SK-N-MC (cell line): Measurements from ENCODE around the gene LHCGR.
"Not testable (repeated sequence)": the region's sequence is repeated elsewhere in the genome, so short reads cannot be mapped to it uniquely, and the experiment has no call there.

Experiments
- DNase-seq: peaks from one replicate; pipeline ENCODE4 v3.0.0-alpha.2; 2011; ENCODE audit warnings: low read depth, low spot score
- H3K27ac ChIP-seq: fragments of 200-600 bp; sonication (generic); 2 replicates; pipeline ENCODE4 v1.5.1; 2016; ENCODE audit warnings: mixed run types
- H3K36me3 ChIP-seq: fragments of 200-600 bp; sonication (generic); 2 replicates; pipeline ENCODE4 v1.6.1; 2017; ENCODE audit warnings: antibody characterized with exemption, low read length, mixed read lengths; ENCODE audit not compliant: insufficient read depth
- H3K4me3 ChIP-seq: fragments of 200-600 bp; sonication (generic); 2 replicates; pipeline ENCODE4 v1.5.1; 2016
- H3K9ac ChIP-seq: fragments of 200-600 bp; sonication (generic); 2 replicates; pipeline ENCODE4 v1.8.0; 2017; ENCODE audit warnings: mixed run types, mixed read lengths; ENCODE audit not compliant: insufficient read length
- H3K9me3 ChIP-seq: fragments of 200-600 bp; sonication (generic); 2 replicates; pipeline ENCODE4 v1.6.1; 2017; ENCODE audit warnings: low read depth, mild to moderate bottlenecking, antibody characterized with exemption, low read length, moderate library complexity, mixed read lengths
- EZH2 ChIP-seq: fragments of 200-600 bp; sonication (generic); IDR thresholded peaks from one replicate; pipeline ENCODE4 v1.6.1; 2017; ENCODE audit warnings: antibody characterized with exemption
- FOXP2 ChIP-seq: optimal IDR thresholded peaks from 2 replicates; pipeline ENCODE3; 2011; ENCODE audit warnings: mild to moderate bottlenecking, moderate library complexity; ENCODE audit not compliant: insufficient read depth; ENCODE audit errors: extremely low read length, control extremely low read depth
- POLR2AphosphoS5 ChIP-seq: IDR thresholded peaks from 2 replicates; pipeline ENCODE4 v1.6.1; 2012; ENCODE audit warnings: mild to moderate bottlenecking, low read depth, low read length, borderline replicate concordance

The LHCGR gene

DNA sequence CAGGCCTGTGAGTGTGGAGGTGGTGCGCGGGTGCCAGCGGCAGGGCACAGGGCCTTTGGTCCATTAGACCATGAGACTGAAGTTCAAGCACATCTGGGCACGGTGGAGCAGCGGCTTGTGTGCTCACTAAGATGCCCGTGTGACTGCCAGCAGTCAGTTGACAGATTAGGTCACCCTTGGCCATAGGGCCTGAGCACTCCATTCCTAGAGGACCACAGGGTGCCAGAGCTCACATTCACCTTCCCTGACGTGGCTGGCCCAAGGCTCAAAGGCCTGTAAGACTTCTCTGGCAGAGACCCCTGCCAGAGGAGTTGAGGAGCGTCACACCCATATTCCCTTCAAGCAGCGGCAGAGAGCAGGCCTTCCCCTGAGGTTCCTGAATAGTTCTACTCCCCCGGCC lies 650 bp downstream of the LHCGR start:
- H3K9ac ChIP-seq = no peak overlapping the region
- no peaks in the 10 kb centered on the region for H3K9me3 ChIP-seq
- TF ChIP-seq FOXP2 = no peak
- TF ChIP-seq POLR2AphosphoS5 = no peak
- no peak for TF ChIP-seq EZH2
- no peaks in the 10 kb centered on the region for H3K36me3 ChIP-seq
- no peak for DNase-seq
- H3K27ac ChIP-seq = no peak overlapping the region
- no peak overlapping the region for H3K4me3 ChIP-seq

DNA sequence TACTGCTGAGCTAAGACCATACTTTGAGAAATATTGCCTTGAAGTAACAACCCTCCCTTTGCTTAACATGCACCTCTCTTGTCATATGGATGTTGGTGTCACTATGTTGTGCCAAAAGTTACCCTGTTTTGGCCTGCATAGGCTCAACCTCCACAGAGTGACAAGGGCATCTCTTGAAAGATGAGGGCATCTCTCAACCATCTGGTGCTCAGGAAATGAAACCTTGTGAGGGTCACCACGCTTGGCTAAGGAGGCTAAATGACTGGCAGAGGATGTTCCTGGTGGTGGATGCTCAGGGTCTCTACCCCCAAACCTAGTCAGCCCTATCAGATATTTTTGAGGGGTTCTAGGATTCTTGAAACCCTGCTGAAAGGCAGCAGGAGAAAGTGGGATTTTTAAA lies 2.3 kb downstream of the LHCGR start:
- Histone ChIP-seq H3K4me3 (no peak overlapping the region), H3K9ac (no peak overlapping the region), H3K9me3 (no peaks in the 10 kb centered on the region), H3K36me3 (no peaks in the 10 kb centered on the region), H3K27ac (no peak overlapping the region)
- TF ChIP-seq POLR2AphosphoS5 (no peak), EZH2 (no peak), FOXP2 (no peak)
- DNase-seq = no peak

DNA sequence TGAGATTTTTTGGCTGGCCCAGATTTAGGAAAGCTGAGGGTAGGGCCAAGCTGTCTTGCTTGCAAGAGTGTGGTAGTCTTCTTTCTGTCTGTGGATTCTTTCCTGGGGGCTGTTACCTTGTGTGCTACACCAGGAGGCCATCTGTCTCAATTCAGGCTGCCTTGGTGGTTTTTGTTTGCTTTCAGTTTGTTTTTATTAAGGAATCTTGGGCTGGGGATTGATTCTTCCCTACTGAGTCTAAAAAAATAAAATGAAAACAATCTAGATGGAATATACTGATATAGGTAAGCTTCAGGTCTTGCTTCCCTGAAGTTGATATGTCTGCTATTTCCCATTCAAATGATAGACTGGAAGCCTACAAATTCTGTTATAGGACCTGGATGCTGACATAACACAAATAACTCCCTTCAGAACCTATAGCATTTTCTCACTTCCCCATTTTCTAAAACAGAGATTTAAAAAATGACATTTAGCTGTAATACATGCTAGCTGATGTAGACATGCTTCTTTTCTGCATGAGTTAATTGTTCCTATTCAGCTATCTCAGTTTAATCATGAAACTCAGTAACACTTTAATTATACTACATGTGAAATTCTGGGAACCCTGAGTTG lies 5.3 kb downstream of the LHCGR start:
- no peaks in the 10 kb centered on the region for H3K36me3 ChIP-seq
- H3K9me3 ChIP-seq = no peaks in the 10 kb centered on the region
- no peak overlapping the region for H3K9ac ChIP-seq
- DNase-seq = no peak
- TF ChIP-seq POLR2AphosphoS5 (no peak), FOXP2 (no peak), EZH2 (no peak)
- no peak overlapping the region for H3K4me3 ChIP-seq
- H3K27ac ChIP-seq = 0 out of 2 replicates have a peak overlapping the region, but pooled peaks have one; percentile 10

DNA sequence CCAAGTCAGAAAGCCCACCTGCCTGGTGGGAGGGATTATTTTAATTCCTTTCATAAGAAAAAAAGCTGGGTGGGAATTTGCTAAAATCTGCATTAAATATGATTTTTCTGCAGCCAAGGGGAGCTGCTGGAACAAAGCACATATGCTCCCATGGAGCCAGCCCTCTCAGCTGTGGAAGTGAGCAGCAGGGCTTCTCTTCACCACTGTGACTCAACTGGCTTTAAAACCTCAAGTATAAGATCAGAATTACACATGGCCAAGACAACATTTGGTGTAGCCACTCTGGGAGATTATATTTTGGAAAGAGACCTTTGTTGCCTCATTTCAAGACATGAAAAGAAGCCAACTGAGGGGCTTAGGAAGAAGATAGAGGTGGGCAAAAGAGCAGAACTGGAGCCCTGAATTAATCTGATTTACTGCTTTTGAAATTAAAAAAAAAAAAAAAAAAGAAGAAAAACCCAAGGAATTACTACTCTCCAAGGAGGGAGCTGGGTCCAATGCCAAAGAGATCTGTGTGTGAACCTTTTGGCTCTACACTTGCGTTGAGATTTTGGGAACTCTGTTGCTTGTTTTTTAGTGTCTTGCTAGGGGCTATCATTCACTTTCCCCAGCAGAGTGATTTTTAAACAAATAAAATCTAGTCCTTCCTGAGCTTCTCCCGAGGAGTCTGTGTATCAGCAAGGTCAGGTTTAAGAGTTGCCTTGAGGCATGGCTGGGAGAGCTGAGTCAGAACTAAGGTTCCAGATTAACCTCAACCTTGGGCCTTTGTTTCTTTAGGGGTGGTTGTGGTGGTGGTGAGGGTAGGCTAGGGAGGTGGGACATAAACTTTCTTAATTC lies 6.0 kb downstream of the LHCGR start:
- Histone ChIP-seq H3K9me3 (no peaks in the 10 kb centered on the region), H3K36me3 (no peaks in the 10 kb centered on the region), H3K9ac (no peak overlapping the region), H3K4me3 (no peak overlapping the region), H3K27ac (0 out of 2 replicates have a peak overlapping the region, but pooled peaks have one; percentile 10)
- TF ChIP-seq POLR2AphosphoS5 (no peak), FOXP2 (no peak), EZH2 (no peak)
- no peak for DNase-seq

DNA sequence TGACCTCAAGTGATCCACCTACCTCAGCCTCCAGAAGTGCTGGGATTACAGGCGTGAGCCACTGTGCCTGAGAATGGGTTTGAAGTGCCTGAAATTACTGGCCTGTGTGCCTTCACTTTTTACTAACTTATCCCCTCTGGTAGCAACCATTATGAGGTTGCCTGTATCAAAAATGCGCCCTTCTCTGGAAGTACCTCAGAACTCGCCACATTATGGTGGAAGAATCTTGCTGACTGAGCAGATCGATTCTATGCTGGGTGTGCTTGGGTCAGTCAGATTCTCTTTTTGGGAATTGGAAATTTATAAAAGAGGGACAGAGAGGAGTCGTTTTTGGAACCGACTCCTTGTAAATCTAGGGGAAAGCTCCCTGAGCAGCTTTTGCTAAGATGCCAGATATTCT lies 8.2 kb downstream of the LHCGR start:
- DNase-seq = no peak
- Histone ChIP-seq H3K27ac (no peak overlapping the region), H3K9me3 (no peaks in the 10 kb centered on the region), H3K4me3 (no peak overlapping the region), H3K36me3 (no peaks in the 10 kb centered on the region), H3K9ac (no peak overlapping the region)
- TF ChIP-seq EZH2 (no peak), FOXP2 (no peak), POLR2AphosphoS5 (no peak)

DNA sequence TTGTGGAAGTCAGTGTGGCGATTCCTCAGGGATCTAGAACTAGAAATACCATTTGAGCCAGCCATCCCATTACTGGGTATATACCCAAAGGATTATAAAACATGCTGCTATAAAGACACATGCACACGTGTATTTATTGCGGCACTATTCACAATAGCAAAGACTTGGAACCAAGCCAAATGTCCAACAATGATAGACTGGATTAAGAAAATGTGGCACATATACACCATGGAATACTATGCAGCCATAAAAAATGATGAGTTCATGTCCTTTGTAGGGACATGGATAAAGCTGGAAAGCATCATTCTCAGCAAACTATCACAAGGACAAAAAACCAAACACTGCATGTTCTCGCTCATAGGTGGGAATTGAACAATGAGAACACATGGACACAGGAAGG lies 16.3 kb downstream of the LHCGR start:
- not testable (repeated sequence) for H3K9me3 ChIP-seq, H3K9ac ChIP-seq, H3K27ac ChIP-seq, H3K4me3 ChIP-seq, DNase-seq, H3K36me3 ChIP-seq

DNA sequence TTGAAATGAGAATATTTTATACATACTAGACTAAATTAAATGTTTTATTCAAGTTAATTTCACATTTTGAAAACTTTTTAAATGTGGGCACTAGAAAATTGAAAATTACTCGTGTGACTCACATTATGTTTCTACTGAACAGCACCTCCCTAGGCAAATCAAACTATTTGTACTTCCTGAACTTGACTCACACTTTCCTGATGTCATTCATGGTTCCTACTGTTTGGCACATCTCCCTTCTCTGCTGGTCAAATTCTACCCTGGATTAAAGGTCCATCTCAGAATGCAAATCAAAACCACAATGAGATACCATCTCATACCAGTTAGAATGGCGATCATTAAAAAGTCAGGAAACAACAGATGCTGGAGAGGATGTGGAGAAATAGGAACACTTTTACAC lies 16.7 kb downstream of the LHCGR start:
- H3K36me3 ChIP-seq = no peaks in the 10 kb centered on the region
- H3K9me3 ChIP-seq = no peaks in the 10 kb centered on the region
- no peak for TF ChIP-seq FOXP2
- TF ChIP-seq POLR2AphosphoS5 = no peak
- no peak for TF ChIP-seq EZH2
- H3K9ac ChIP-seq = no peak overlapping the region
- DNase-seq = no peak
- H3K4me3 ChIP-seq = no peak overlapping the region
- no peak overlapping the region for H3K27ac ChIP-seq

DNA sequence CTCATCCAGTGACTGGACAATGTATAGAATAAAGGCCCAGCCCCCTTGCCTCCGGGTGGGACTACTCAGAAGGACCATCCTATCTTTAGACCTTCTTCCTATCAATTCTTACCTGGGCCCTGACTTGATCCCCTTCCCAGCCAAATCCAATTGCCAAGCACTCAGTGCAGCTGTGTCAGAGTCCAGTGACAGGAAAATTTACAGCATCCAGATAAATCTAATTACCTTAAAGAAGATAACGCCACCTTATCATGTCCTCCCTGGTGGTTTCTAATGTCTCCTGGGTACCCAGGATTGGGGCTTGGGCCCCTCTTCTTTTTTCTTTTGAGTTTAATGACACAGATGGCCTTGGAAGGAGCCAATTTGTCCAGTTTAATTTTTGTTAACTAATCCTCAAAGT lies 19.3 kb downstream of the LHCGR start:
- no peak overlapping the region for H3K9ac ChIP-seq
- DNase-seq = no peak
- no peaks in the 10 kb centered on the region for H3K9me3 ChIP-seq
- no peak overlapping the region for H3K27ac ChIP-seq
- H3K36me3 ChIP-seq = no peaks in the 10 kb centered on the region
- no peak for TF ChIP-seq POLR2AphosphoS5
- no peak overlapping the region for H3K4me3 ChIP-seq

DNA sequence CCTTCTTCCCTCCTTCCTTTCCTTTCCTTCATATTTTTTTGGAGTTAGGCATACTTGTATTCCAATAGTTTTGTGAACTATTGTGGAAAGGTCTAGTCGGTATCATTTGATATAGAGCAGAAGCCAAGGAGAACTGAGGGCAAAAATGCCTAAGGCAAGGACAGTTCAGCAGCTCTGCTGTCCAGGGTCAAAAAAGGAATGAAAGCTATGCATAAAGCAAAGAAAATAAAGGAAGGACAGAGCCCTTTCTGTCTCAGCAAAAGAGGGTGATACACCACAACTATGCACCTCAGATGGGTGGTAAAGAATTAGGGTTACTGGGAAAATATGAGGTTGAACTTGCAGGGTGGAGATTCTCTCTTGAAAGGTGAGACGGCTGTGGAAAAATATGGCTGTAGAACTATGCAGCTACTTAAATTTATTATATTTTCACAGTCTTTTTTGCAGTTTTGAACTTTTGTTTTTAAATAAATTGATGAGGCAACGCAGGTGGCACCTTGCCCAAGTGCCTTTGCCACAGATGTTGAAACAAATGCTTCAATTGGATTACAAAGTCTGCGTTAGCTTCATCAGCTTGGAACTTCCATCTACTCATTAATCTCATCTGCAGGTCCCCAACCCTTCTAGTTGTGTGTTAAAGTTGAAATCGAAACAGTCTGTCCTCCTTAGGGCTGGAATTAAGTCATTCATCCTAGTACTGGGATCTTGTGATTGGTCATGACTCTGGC lies 20.8 kb downstream of the LHCGR start:
- no peak overlapping the region for H3K27ac ChIP-seq
- H3K9me3 ChIP-seq = no peaks in the 10 kb centered on the region
- no peaks in the 10 kb centered on the region for H3K36me3 ChIP-seq
- H3K4me3 ChIP-seq = no peak overlapping the region
- DNase-seq = no peak
- no peak overlapping the region for H3K9ac ChIP-seq
- TF ChIP-seq EZH2 = no peak
